ENCODE data around the gene ARL16.

DNA sequence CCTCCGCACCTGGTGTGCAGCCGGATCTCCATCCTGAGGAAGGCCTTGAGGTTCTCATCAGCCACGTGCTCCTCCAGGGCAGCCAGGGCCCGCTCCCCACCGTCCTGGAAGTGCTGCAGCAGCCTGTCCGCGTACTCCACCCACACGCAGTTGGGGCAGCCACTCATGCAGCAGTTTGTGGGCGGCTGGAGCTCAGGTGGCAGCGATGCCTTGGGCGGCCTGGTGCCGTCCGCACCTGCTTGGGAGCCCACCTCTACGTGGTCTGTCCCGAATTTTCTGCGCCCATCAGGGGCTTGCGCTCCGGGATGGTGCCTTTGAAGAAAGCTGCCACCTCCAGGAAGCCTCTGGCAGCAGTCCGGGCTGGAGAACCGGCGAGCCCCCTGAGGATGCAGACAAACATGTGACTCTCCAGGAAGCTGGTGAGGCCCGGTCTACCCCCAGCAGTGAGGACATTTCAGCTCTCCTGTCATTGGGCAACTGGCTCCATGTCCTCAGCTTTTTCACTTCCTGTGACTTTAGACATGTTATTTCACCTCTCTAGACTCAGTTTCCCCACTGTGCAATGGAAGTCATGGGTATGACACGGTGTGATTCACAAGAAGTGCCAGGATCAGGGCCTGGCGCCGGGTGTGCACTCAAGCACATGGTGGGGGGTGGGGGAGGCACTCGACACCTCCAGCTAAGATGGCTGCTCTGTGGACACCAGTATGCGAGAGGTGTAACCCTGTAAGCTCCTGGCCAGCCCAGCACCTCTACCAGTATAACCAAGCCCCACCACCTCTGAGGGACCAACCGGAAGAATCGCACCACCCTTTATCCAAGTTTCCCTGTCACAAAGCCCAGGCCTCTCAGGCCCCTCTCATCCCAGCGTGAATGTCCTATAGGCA lies 18.1 kb downstream of the ARL16 start:
- TF ChIP-seq, protein P1, sequence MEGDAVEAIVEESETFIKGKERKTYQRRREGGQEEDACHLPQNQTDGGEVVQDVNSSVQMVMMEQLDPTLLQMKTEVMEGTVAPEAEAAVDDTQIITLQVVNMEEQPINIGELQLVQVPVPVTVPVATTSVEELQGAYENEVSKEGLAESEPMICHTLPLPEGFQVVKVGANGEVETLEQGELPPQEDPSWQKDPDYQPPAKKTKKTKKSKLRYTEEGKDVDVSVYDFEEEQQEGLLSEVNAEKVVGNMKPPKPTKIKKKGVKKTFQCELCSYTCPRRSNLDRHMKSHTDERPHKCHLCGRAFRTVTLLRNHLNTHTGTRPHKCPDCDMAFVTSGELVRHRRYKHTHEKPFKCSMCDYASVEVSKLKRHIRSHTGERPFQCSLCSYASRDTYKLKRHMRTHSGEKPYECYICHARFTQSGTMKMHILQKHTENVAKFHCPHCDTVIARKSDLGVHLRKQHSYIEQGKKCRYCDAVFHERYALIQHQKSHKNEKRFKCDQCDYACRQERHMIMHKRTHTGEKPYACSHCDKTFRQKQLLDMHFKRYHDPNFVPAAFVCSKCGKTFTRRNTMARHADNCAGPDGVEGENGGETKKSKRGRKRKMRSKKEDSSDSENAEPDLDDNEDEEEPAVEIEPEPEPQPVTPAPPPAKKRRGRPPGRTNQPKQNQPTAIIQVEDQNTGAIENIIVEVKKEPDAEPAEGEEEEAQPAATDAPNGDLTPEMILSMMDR (IDR thresholded peaks at IDR 0.05) = no peak
- TF ChIP-seq POLR2A (IDR thresholded peaks at IDR 0.05; ENCODE audit: low read length) (peak; percentile 53), KDM1A (IDR thresholded peaks at IDR 0.05; ENCODE audit: low read depth) (no peak), EHMT2 (IDR thresholded peaks at IDR 0.05; ENCODE audit: low read depth) (no peak)
- TF ChIP-seq, protein P2, sequence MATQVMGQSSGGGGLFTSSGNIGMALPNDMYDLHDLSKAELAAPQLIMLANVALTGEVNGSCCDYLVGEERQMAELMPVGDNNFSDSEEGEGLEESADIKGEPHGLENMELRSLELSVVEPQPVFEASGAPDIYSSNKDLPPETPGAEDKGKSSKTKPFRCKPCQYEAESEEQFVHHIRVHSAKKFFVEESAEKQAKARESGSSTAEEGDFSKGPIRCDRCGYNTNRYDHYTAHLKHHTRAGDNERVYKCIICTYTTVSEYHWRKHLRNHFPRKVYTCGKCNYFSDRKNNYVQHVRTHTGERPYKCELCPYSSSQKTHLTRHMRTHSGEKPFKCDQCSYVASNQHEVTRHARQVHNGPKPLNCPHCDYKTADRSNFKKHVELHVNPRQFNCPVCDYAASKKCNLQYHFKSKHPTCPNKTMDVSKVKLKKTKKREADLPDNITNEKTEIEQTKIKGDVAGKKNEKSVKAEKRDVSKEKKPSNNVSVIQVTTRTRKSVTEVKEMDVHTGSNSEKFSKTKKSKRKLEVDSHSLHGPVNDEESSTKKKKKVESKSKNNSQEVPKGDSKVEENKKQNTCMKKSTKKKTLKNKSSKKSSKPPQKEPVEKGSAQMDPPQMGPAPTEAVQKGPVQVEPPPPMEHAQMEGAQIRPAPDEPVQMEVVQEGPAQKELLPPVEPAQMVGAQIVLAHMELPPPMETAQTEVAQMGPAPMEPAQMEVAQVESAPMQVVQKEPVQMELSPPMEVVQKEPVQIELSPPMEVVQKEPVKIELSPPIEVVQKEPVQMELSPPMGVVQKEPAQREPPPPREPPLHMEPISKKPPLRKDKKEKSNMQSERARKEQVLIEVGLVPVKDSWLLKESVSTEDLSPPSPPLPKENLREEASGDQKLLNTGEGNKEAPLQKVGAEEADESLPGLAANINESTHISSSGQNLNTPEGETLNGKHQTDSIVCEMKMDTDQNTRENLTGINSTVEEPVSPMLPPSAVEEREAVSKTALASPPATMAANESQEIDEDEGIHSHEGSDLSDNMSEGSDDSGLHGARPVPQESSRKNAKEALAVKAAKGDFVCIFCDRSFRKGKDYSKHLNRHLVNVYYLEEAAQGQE (IDR thresholded peaks at IDR 0.05) = no peak
- TF ChIP-seq, protein P3, sequence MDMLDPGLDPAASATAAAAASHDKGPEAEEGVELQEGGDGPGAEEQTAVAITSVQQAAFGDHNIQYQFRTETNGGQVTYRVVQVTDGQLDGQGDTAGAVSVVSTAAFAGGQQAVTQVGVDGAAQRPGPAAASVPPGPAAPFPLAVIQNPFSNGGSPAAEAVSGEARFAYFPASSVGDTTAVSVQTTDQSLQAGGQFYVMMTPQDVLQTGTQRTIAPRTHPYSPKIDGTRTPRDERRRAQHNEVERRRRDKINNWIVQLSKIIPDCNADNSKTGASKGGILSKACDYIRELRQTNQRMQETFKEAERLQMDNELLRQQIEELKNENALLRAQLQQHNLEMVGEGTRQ (IDR thresholded peaks at IDR 0.05) = no peak
- TF ChIP-seq, protein P4, sequence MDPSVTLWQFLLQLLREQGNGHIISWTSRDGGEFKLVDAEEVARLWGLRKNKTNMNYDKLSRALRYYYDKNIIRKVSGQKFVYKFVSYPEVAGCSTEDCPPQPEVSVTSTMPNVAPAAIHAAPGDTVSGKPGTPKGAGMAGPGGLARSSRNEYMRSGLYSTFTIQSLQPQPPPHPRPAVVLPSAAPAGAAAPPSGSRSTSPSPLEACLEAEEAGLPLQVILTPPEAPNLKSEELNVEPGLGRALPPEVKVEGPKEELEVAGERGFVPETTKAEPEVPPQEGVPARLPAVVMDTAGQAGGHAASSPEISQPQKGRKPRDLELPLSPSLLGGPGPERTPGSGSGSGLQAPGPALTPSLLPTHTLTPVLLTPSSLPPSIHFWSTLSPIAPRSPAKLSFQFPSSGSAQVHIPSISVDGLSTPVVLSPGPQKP (IDR thresholded peaks at IDR 0.05; ENCODE audit: low read depth, low read length) = no peak
